ENCODE measurements around the gene S100A11.
A peak's percentile ranks its signal among the peaks of the same experiment; 100 is the strongest.

Gene S100A11

DNA sequence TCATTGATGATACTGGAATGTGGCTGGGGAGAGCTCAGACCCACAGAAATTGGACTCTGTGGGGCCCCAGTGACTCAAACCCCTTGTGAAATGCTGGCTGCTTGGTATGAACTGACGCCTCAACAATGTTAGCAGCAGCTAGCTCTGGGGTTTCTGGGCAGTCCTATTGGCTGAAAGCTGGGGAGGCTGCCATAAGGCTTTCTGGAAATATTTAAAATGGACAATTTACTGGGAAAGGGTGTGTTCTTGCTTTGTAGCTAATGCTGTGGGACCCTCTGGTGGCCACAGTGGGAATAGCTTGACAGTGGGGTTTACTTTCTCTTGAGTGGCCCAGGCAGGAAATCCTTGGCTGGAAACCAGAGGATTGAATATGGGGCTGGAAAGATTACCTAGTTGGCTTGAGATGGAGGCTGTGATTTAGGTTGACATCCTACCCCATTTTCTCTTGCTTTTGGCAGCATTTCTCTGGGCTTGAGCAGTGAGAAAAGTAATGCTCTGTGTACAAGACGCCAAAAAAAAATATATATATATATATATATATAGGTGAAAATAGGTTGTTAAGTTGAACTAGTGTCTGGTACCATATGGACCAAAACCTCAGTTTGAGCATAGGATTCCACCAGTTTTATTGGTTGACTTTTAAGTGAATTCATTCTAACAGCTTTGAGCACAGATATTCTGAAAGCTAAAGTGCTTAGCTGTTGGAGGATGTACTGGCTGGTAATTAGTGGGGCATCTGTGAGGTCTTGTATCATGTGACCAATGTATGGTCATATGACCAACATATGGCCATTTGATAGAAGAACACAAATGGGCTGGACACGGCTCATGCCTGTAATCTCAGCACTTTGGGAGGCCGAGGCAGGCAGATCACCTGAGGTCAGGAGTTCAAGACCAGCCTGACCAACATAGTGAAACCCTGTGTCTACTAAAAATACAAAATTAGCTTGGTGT lies 34.9 kb downstream of the S100A11 start:
- peak; percentile 41 to 68 (median 57) for DNase-seq (ENCODE audit: low read depth in 3 of 3)

DNA sequence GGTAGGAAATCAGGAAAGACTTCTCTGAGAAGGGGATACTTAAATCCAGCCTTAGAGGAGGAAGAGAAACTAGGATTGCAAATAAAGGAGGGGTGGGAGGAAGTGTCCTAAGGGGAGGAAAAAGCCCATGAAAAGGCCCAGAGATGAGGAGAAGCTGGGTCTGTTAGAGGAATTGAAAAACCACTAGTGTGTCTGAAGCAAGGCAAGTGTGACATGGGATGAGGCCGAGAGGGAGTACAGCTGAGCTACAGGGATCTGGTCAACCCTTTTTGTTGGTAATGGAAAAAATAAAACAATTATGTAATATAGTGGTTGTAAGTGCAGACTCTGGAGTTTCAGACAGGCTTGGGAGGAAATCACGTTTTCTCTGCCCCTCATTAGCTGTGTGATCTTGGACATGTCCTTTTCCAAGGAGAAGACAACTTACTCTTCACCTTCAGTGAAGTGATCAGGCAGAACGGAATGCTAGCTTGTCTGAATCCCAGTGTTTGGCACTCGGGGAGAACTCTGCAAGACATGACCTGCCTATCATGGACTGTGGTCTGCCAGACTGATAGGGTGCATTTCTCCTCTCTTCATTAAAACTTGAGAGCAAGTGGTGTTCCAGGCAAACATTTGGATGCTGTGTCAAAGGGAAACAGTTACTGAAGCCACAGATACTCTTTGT lies 35.7 kb downstream of the S100A11 start:
- no peak for DNase-seq (ENCODE audit: low read depth in 3 of 3)

DNA sequence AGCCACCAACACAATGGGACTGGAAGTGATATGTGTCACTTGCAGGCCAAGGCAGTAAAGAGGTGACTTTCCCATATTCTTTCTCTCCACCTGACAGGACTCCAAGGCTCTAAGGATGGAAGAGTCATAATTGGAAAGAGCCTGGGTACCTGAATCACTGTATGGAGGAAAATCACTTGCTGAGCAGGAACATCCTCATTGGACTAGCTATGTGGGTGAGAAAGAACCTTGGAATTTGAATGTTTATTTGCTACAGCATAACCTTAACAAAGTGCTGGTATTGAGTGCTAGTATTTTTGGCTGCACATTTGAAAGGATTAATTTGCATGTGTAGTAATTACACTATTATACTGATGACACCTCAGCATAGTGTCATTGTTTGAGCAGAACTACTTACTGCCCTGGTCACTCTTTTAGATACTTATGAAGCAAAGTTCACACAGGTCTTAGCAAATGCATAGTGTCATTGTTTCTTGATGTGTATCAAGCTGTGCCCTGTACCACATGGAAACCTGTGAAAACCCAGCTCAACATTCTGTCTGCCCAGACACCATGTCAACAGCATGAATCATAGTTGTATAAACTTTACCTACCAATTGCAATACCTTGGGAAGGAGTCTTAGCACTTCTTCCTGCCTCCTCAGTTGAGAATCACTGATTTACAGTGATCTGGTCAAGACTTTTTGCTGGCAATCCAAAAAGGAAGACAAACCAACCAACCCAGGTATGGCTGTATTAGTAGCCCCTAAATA lies 38.0 kb downstream of the S100A11 start:
- no peak for DNase-seq (ENCODE audit: low read depth in 3 of 3)

DNA sequence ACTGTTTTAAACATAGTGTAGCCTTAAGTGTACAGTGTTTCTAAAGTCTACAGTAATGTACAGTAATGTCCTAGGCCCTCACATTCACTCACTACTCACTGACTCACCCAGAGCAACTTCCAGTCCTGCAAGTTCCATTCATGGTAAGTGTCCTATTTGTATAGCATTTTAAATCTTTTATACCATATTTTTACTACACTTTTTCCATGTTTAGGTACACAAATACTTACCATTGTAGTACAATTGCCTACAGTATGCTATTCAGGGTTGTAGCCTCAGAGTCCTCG lies 39.6 kb downstream of the S100A11 start:
- no peak for DNase-seq (ENCODE audit: low read depth in 3 of 3)

GRCh38 chr1:151995774-151996173 lies 41.0 kb downstream of the S100A11 start:
- no peak for DNase-seq (ENCODE audit: low read depth in 3 of 3)

GRCh38 chr1:151994956-151995355 lies 41.8 kb downstream of the S100A11 start:
- DNase-seq (ENCODE audit: low read depth in 3 of 3): no peak

DNA sequence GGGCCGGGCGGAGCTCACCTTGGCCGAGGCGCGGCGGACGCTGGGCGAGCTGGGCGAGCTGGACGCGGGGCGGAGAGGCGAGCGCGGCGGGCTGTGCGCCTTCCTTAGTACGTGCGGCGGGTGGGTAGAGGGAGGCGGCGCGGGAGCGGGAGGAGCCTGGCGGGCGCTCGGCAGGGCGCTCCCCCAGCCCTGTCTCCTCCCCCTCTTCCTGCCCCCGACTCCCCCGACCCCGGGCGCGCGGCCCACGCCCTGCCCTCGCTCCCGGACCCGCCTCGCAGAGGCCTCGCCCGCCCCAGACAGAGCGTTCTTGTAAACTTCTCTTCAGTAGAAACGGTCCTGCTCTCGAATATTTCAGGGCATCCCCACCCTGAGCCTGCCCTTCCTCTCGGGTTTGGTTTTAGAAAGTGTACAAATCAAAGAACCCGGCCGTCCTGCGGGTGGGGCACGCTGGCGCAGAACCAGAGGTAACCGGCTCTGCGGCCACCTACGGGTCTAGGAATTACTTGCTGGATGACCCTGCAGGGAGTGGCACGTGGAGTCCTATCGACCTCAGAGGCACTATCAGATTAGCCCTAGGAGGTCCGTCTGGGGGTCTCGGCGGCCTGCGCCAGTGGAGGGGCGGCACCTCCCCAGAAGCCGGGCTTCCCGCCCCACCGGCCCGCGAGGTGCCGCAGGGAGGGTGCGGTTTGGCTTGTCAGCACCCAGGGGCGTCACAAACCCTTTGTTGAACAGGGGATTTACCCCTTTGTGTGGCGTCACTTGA lies 42.9 kb downstream of the S100A11 start, which contains the start of gene S100A10:
Gene S100A10, minus strand, starts transcription at position 126 of the 763 bp plus-strand sequence. CDS start 7,629 bp downstream, outside the sequence.
- peak; percentile 39 to 68 (median 63) for DNase-seq (ENCODE audit: low read depth in 3 of 3)

- DNase-seq (ENCODE audit: low read depth in 3 of 3): peak in 2 of 3 experiments; percentile 9 to 23
Observed at GRCh38 chr1:151993084-151993733, 43.6 kb downstream of the S100A11 start.

GRCh38 chr1:151992303-151993083 lies 44.3 kb downstream of the S100A11 start:
- no peak for DNase-seq (ENCODE audit: low read depth in 3 of 3)

- no peak for DNase-seq (ENCODE audit: low read depth in 3 of 3)
Observed at GRCh38 chr1:151991663-151992302, 45.0 kb downstream of the S100A11 start.

GRCh38 chr1:151990856-151991198 lies 46.0 kb downstream of the S100A11 start:
- DNase-seq (ENCODE audit: low read depth in 3 of 3): no peak

DNA sequence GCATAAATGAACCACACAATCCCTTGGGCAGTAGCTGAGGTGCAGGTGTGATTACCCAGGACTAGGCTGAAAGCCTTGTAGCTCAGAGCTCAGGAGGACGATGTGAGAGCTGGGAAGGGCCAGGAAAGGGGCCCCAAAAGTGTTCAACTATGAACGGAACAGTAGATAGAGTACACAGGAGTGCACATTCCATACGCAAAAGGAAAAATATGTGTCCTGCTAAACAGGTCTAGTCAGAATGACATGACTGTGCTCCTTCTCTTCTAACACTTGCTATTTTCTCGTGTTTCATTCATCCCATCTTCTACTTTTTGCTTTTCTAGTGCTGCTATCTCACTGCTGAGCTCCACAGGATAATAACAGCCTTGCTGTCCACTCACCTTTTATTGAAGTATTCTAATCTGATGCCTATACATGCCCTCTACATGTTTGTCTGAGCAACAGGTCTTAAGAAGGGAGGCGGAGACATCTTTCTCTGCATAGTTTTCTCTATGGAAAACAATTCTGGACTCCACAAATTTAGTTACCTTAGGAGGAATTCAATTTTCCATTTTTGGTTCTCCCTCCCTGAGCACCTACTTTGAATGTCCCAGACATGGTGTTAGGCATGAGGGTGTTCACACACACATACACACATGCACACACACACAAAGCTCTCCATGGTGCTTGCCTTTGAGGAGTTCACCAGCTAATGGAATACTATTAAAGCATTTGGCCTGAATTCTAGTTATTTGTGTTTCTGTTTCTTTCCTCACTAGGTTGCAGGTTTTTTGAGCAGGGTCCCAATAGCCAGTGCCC lies 46.5 kb downstream of the S100A11 start:
- DNase-seq (ENCODE audit: low read depth in 3 of 3): no peak

GRCh38 chr1:151989211-151989862 lies 47.5 kb downstream of the S100A11 start:
- no peak for DNase-seq (ENCODE audit: low read depth in 3 of 3)

DNA sequence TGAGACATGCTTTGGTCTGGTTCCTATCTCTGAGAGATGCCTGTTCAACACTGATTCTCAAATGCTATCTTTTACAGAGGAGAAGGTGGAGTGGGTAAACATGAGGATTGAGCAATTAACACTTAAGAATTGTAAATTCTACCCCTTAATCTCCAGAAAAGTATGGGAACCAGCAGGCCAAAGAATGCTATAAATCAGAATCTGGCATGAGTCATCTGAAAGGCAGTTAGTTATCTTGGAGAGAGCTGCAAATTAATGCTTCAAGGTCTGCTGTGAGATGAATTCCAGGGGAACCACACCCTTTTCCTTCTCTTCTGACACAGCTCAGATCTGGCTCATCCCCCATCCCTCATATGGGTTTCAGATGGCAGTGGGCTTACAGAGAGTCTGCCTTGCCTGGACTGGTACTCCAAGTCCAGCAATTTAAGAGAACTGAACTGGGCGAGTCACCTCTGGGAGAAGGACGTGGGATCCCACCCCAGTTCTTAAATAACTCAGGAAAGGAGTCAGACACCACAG lies 48.3 kb downstream of the S100A11 start:
- DNase-seq (ENCODE audit: low read depth in 3 of 3): no peak

DNA sequence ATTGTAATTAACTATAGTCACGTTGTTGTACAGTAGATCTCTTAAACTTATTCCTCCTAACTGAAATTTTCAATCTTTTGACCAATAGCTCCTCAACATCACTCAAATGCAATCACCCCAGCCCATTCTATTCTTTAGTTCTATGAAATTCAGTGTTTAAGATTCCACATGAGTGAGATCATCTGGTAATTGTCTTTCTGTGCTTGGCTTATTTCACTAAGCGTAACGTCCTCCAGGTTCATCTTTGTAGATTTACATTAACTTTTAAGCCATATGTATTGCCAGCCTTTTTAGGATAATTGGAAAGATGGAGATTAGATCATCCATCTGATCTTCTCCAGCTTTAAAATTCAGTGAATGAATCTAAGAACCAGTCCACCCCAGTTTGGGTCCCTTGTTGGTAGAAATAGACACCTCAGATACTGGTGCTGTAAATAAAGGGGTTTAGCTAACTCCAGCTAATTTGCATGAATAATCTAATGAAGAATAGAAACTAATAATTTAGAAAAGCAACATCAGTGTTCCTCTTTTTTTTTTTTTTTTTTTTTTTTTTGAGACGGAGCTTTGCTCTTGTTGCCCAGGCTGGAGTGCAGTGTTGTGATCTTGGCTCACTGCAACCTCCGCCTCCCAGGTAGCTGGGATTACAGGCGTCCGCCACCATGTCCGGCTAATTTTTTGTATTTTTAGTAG lies 50.2 kb downstream of the S100A11 start:
- no peak for DNase-seq (ENCODE audit: low read depth in 3 of 3)

DNA sequence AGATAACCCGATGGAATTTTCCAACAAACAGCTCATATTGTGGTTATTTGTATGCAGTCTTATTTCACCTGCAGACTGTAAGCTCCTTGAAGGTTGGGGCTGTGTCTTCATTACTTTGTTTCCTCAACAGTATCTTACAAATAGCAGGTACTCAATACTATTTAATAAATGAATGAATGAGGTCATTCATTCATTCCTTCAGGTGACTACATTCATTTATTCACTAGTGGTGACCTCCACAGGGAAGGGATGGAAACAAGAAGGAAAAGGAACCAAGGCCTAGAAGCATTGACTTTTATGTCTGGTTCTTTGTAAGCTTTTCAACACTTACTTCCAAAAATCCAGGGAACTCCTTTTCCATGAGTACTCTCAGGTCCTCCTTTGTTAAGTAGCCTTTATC lies 51.0 kb downstream of the S100A11 start:
- DNase-seq (ENCODE audit: low read depth in 3 of 3): no peak

- no peak for DNase-seq (ENCODE audit: low read depth in 3 of 3)
Observed at GRCh38 chr1:151985270-151985669, 51.5 kb downstream of the S100A11 start.
